NCI-H2196 (cell line): ENCODE data around the gene GADD45G.

Source experiments
- DNase-seq: peaks from one replicate; lab custom pipeline; 2025; ENCODE audit not compliant: unreplicated experiment; lab: John Stamatoyannopoulos, UW

Gene GADD45G, protein sequence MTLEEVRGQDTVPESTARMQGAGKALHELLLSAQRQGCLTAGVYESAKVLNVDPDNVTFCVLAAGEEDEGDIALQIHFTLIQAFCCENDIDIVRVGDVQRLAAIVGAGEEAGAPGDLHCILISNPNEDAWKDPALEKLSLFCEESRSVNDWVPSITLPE

DNA sequence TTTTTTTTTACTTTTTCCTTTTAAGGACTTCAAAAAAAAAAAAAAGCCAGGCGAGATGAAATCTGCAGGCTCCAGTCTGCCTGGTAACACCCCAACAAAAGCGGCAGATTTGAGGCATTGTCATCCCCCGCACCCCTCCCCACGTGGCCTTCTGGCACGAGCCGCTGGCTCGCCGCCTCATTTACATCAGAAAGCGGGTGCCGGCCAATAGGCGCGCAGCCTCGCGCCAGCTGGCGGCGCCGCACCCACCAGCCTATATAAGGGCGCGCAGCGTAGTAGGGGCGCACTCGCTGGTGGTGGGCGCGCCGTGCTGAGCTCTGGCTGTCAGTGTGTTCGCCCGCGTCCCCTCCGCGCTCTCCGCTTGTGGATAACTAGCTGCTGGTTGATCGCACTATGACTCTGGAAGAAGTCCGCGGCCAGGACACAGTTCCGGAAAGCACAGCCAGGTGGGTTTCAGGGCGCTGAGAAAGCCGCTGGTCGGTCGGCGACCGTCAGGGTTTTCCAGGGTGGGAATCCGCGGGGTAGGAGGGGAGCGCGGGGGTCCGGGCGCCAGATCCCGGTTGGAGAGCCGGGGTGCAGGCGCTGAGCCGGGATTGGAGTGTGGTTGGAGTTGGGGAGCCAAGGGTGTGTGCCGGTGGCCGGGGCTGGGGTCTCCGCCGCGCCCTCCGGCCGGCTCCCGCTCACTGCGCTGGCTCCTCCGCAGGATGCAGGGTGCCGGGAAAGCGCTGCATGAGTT is at the start of gene GADD45G:
TSS of gene GADD45G (plus strand) at position 284 of the 736 bp plus-strand sequence. CDS start at position 394, 110 bp downstream.
- DNase-seq, result peak; percentile 92

- DNase-seq, result no peak
These were observed 49.8 kb upstream of the GADD45G start for GRCh38 chr9:89555036-89555415.

GRCh38 chr9:89555451-89556375 is 49.1 kb upstream of the GADD45G start:
- DNase-seq, result no peak

GRCh38 chr9:89558196-89558899 is 46.5 kb upstream of the GADD45G start:
- DNase-seq, result no peak

DNA sequence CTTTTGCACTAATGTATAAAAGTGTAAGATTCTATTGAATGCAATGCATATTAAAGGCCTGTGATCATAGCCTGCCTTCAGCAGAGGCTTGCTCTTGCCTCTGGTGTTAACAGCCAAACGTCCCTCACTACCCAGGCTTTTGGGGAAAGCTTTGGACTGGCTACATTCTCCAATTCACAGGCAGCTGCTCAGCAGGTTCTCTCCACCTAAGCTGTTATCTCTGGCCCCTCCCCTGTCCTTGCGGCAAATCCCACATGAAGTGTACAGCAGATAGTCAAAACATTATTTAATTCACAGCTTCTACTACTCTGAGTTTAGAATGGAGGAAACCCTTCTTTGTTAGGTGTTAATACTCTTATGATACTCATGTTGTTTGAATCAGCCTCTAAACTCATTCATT is 45.9 kb upstream of the GADD45G start:
- no peak for DNase-seq

- DNase-seq, result no peak
These were observed 42.5 kb upstream of the GADD45G start for GRCh38 chr9:89562186-89562814.

- no peak for DNase-seq
These were observed 41.1 kb upstream of the GADD45G start for GRCh38 chr9:89563571-89564345.

DNA sequence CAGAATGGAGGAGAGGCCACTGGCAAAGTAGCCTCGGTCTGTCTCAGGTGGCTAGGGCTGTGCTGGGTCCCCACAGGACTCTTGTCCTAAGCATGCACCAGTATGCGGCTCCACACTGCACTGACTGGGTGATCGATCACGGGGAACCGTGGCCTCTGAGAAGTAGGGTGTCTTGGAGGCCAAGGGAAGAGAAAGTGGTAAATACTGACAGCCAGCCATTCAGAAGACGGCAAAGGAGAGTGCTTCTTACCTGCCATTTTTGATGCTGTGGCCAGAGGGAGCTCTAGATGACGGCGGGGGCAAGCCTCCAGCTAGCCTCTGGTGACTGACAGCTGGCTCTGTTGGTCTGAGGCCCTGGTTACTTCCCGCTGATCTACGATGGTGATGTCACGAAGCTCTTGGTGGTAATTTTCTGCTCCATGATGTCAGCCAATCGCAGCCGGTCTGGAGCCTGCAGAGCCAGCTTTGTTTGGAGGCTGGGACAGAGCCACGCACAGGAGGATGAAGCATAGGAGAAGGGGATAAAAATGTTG is 40.4 kb upstream of the GADD45G start:
- DNase-seq, result peak; percentile 19

- DNase-seq, result no peak
These were observed 37.2 kb upstream of the GADD45G start for GRCh38 chr9:89567649-89568048.

- no peak for DNase-seq
These were observed 30.5 kb upstream of the GADD45G start for GRCh38 chr9:89574309-89574708.

DNA sequence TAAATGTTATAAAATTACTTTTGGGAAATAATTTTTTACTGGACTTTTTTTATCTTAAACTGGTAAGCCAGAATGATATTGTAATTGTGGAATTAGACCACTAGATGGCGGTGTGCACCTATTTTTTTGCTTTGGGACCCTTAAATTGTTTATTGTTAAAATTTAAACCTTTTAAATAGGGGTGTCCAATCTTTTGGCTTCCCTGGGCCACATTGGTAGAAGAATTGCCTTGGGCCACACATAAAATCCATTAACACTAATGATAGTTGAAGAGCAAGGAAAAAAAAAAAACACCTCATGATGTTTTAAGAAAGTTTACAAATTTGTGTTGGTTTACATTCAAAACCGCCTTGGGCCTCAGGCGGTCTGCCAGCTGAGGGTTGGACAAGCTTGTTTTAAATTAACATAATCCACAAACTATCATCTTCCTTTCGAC is 28.4 kb upstream of the GADD45G start:
- DNase-seq, result peak; percentile 40

GRCh38 chr9:89577363-89577762 is 27.4 kb upstream of the GADD45G start:
- DNase-seq, result no peak

GRCh38 chr9:89579741-89580385 is 24.9 kb upstream of the GADD45G start:
- DNase-seq, result no peak

- DNase-seq, result no peak
These were observed 18.5 kb upstream of the GADD45G start for GRCh38 chr9:89586311-89586710.

DNA sequence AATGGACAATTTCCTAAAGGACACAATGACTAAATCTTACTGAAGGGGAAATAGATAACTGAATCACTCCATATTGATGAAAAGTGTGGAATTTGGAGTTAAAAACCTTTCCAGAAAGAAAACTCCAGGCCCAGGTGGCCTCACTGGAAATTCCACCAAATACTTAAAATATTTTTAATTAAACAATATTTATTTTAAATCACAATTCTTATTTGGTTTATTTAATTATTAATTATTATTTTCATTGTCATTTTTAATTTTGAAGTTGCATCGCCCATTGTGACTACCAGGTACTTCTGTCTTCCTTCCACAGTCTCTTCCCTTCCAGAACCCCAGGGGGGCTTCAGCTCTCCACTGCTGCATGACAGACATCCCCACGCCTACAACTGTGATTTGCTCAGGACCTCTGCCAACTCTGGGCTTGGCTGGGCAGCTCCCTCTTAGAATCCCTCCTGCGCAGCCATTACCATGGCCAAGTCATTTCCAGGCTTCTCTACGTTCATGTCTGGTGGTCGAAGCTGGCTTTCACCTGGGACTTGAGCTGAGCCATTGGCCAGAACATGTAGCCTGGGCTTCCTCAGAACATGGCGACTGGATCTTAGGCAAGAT is 16.4 kb upstream of the GADD45G start:
- DNase-seq, result no peak

GRCh38 chr9:89590415-89590814 is 14.4 kb upstream of the GADD45G start:
- DNase-seq, result no peak

DNA sequence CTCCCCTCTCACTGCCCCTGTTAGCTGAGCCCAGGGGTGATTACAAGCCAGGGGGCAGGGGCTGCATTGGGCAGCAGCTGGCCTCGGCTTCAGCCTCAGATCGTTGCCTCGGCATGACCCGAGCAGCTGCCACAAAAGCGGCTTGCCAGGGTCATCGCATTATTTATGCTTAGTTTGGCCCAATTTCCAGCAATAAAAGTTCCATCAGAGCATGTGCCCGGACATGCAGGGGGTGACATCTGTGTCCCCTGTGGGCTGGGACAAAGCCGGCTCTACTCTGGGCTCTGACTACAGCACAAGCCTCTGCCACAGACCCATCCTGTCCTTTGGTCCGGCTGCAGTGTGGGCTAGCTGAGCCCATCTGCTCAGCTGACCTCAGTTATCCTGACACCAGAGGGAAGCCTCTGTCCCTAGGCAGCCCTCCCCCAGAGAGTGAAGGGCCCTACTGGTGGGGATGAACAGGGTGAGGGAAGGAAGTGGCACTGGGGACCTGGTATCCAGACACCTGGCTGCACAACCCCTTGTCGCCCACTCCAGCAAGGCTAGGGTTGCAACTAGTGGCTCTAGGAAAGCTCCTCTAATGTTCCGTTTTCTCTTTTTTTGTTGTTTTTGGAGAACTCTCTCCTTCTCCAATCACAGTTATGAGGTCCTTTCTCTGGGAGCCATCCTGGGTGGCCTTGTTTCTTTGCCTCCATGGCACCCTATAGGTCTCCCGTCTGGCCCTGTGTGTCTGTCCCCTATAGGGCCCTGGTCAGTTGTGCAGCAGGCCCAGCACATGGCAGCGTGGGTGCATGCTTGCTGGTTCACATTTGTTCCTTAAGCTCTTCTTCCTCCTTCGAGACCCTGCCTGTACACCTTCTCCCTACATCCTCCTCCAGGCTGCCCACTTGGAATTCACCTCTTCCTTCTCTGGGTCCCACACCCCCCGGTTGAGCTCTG is 13.3 kb upstream of the GADD45G start:
- no peak for DNase-seq
